ENCODE results near the gene OSBPL10. TPM values are rescaled to one million over a fixed set of nuclear protein-coding genes. Genes with fewer than 3 reads are reported as not detected.

The OSBPL10 gene
- polyA plus RNA-seq, 2 of the 4 experiments (the other 2 are of a cell fraction): 9.2 to 17.0 TPM

DNA sequence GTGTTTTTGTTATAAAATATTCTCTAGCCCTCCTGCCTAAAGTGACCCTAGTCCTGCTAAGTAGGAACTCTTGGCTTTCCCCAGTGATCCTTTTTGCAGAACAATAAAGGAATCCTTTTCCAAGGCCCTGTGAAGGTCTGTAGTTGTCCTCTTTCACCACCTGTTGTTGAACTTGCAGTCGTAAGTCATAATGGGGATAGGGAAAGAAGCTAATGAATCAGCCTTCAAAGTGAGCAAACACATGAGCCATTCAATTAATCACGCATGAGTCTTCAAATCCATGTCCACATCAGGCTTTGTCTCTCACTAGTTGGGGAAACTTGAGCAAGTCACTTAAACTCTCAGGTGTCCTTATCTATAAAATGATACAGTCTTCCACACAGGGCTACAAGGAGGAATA is 28.0 kb upstream of the OSBPL10 start:
- H3K4me3 ChIP-seq: no peak overlapping the region
- H3K9me3 ChIP-seq: peaks cover 12% of the 10 kb centered on the region
- no peak overlapping the region for H3K27ac ChIP-seq
- H3K4me1 ChIP-seq: no peaks in the 10 kb centered on the region
- POLR2A ChIA-PET: no interaction called here
- FAIRE-seq: no peak
- WGBS (ENCODE audit: missing lambda C conversion rate): 37% methylated on average over 2 of the region's 2 CpGs
- TF ChIP-seq NR3C1 (IDR thresholded peaks at IDR 0.05) (no peak), CHD4 (IDR thresholded peaks at IDR 0.05; ENCODE audit: borderline replicate concordance) (no peak), ZC3H11A (IDR thresholded peaks at IDR 0.05) (no peak), PHF8 (IDR thresholded peaks at IDR 0.05; ENCODE audit: borderline replicate concordance, low read depth) (no peak), JUN (IDR thresholded peaks at IDR 0.05) (no peak), KDM1A (IDR thresholded peaks at IDR 0.05; ENCODE audit: low read depth) (no peak), CEBPB (IDR thresholded peaks at IDR 0.05) (no peak), ZNF302 (CRISPR knock-in tag; IDR thresholded peaks at IDR 0.05) (no peak), RARB (CRISPR knock-in tag; IDR thresholded peaks at IDR 0.05) (no peak), ESRRA (IDR thresholded peaks at IDR 0.05; ENCODE audit: borderline replicate concordance, low read length) (no peak)
- TF ChIP-seq, protein P1, sequence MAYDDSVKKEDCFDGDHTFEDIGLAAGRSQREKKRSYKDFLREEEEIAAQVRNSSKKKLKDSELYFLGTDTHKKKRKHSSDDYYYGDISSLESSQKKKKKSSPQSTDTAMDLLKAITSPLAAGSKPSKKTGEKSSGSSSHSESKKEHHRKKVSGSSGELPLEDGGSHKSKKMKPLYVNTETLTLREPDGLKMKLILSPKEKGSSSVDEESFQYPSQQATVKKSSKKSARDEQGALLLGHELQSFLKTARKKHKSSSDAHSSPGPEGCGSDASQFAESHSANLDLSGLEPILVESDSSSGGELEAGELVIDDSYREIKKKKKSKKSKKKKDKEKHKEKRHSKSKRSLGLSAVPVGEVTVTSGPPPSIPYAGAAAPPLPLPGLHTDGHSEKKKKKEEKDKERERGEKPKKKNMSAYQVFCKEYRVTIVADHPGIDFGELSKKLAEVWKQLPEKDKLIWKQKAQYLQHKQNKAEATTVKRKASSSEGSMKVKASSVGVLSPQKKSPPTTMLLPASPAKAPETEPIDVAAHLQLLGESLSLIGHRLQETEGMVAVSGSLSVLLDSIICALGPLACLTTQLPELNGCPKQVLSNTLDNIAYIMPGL (CRISPR knock-in tag; IDR thresholded peaks at IDR 0.05; ENCODE audit: borderline replicate concordance): no peak
- TF ChIP-seq, protein P2, sequence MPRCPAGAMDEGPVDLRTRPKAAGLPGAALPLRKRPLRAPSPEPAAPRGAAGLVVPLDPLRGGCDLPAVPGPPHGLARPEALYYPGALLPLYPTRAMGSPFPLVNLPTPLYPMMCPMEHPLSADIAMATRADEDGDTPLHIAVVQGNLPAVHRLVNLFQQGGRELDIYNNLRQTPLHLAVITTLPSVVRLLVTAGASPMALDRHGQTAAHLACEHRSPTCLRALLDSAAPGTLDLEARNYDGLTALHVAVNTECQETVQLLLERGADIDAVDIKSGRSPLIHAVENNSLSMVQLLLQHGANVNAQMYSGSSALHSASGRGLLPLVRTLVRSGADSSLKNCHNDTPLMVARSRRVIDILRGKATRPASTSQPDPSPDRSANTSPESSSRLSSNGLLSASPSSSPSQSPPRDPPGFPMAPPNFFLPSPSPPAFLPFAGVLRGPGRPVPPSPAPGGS (IDR thresholded peaks at IDR 0.05): no peak
- TF ChIP-seq, protein P3, sequence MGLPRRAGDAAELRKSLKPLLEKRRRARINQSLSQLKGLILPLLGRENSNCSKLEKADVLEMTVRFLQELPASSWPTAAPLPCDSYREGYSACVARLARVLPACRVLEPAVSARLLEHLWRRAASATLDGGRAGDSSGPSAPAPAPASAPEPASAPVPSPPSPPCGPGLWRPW (IDR thresholded peaks at IDR 0.05): no peak
- no peak overlapping the region for H3K4me2 ChIP-seq
- DNase-seq (ENCODE audit: low read depth in 1 of 2, low spot score in 1 of 2): no peak
- ATAC-seq: no peak
- CTCF ChIA-PET: interaction anchor here (1.5 kb wide), 1 partner anchor 10 kb away, joined by 4 read pairs; no protein-coding TSS in a partner anchor

DNA sequence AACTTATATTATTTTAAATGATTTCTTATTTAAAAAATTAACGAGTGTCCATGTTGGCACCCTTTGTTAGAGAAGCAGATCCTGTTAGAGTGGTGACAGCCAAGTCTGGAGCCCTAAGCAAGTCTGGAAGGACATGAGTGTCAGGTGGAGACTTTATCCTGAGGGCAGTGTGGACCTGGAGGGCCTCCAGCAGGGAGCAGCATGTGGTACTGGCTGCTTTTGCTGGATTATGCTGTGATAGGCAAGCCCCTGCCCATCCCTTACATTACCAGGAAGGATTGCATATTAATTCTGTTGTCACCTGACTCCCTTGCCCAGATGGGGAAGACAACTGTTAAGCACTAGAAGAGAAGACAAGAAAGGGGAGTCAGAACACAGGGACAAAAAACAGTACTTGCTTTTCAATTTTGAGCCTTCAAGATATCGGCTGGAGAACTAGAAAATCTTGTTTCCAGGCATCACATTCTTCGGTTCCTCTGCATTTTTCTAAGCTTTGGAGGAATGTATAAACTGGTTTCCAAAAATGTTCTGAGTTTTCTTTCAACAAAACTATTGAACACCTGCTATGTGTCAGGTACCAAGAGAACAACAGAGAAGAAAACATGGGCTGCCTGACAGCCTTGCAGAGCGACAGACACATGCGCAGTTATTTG is 23.2 kb upstream of the OSBPL10 start:
- no peaks in the 10 kb centered on the region for H3K4me1 ChIP-seq
- no peaks in the 10 kb centered on the region for H3K9me3 ChIP-seq
- H3K4me3 ChIP-seq: no peak overlapping the region
- ChIA-PET POLR2A (no interaction called here), CTCF (no interaction called here)
- no peak overlapping the region for H3K4me2 ChIP-seq
- DNase-seq (ENCODE audit: low read depth in 1 of 2, low spot score in 1 of 2) (peak in 1 of 2 experiments; percentile 20), FAIRE-seq (no peak), ATAC-seq (peak; percentile 62 to 71; a peak in 5 of 6 replicates)
- TF ChIP-seq, protein P4, sequence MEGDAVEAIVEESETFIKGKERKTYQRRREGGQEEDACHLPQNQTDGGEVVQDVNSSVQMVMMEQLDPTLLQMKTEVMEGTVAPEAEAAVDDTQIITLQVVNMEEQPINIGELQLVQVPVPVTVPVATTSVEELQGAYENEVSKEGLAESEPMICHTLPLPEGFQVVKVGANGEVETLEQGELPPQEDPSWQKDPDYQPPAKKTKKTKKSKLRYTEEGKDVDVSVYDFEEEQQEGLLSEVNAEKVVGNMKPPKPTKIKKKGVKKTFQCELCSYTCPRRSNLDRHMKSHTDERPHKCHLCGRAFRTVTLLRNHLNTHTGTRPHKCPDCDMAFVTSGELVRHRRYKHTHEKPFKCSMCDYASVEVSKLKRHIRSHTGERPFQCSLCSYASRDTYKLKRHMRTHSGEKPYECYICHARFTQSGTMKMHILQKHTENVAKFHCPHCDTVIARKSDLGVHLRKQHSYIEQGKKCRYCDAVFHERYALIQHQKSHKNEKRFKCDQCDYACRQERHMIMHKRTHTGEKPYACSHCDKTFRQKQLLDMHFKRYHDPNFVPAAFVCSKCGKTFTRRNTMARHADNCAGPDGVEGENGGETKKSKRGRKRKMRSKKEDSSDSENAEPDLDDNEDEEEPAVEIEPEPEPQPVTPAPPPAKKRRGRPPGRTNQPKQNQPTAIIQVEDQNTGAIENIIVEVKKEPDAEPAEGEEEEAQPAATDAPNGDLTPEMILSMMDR (IDR thresholded peaks at IDR 0.05): no peak
- TF ChIP-seq SREBF2 (IDR thresholded peaks at IDR 0.05): no peak
- TF ChIP-seq, protein P5, sequence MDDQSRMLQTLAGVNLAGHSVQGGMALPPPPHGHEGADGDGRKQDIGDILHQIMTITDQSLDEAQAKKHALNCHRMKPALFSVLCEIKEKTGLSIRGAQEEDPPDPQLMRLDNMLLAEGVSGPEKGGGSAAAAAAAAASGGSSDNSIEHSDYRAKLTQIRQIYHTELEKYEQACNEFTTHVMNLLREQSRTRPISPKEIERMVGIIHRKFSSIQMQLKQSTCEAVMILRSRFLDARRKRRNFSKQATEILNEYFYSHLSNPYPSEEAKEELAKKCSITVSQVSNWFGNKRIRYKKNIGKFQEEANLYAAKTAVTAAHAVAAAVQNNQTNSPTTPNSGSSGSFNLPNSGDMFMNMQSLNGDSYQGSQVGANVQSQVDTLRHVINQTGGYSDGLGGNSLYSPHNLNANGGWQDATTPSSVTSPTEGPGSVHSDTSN (IDR thresholded peaks at IDR 0.05): no peak
- no peak for TF ChIP-seq ZFP36 (IDR thresholded peaks at IDR 0.05; ENCODE audit: borderline replicate concordance, partially characterized antibody)
- no peak for TF ChIP-seq HOXB13 (CRISPR knock-in tag; IDR thresholded peaks at IDR 0.05; ENCODE audit: low read depth)
- no peak for TF ChIP-seq SMC3 (IDR thresholded peaks at IDR 0.05)
- no peak for TF ChIP-seq CHD2 (IDR thresholded peaks at IDR 0.05; ENCODE audit: low read length, partially characterized antibody)
- TF ChIP-seq, protein P6, sequence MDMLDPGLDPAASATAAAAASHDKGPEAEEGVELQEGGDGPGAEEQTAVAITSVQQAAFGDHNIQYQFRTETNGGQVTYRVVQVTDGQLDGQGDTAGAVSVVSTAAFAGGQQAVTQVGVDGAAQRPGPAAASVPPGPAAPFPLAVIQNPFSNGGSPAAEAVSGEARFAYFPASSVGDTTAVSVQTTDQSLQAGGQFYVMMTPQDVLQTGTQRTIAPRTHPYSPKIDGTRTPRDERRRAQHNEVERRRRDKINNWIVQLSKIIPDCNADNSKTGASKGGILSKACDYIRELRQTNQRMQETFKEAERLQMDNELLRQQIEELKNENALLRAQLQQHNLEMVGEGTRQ (IDR thresholded peaks at IDR 0.05): no peak
- no peak for TF ChIP-seq MAZ (IDR thresholded peaks at IDR 0.05; ENCODE audit: borderline replicate concordance, low read depth, low read length)
- no peak for TF ChIP-seq RAD21 (conservative IDR thresholded peaks at IDR 0.05 in 1 of 2, IDR thresholded peaks at IDR 0.05 in 1 of 2)
- TF ChIP-seq POLR2AphosphoS2 (conservative IDR thresholded peaks at IDR 0.05; ENCODE audit: low read length): no peak
- 65% methylated on average over 5 of the region's 5 CpGs for WGBS (ENCODE audit: missing lambda C conversion rate)
- no peak overlapping the region for H3K27ac ChIP-seq

All from A549 (cell line).